ENCODE data around the gene SMC6. TPM values are rescaled to one million over a fixed set of nuclear protein-coding genes. Genes with fewer than 3 reads are reported as not detected.

Gene SMC6
- total RNA-seq, 1 donor from 2014 or later: 26.8 TPM

DNA sequence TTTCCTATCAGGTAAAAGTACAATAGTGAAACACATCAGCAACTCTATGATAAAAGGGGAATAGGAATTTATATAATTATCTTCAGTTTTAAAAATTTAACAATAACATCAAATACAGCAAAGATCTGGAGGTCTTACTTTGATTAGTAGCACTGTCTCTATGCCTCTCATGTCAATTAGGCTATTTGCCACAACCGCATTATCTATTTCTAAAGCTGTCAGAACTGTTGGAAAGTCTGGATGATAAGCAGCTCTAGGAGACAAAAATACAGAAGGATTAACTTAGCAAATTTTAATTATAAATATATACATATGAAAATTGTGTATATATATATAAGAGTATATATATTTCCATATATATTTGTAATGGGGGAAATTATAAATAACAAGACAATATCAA, 45.1 kb downstream of the SMC6 start:
- H3K27me3 Mint-ChIP-seq: no peaks in the 10 kb centered on the region
- H3K36me3 Mint-ChIP-seq (ENCODE audit: insufficient read depth): peaks cover 16% of the 10 kb centered on the region
- no peaks in the 10 kb centered on the region for H3K4me1 Mint-ChIP-seq (ENCODE audit: low read depth)
- TF ChIP-seq, protein P1, sequence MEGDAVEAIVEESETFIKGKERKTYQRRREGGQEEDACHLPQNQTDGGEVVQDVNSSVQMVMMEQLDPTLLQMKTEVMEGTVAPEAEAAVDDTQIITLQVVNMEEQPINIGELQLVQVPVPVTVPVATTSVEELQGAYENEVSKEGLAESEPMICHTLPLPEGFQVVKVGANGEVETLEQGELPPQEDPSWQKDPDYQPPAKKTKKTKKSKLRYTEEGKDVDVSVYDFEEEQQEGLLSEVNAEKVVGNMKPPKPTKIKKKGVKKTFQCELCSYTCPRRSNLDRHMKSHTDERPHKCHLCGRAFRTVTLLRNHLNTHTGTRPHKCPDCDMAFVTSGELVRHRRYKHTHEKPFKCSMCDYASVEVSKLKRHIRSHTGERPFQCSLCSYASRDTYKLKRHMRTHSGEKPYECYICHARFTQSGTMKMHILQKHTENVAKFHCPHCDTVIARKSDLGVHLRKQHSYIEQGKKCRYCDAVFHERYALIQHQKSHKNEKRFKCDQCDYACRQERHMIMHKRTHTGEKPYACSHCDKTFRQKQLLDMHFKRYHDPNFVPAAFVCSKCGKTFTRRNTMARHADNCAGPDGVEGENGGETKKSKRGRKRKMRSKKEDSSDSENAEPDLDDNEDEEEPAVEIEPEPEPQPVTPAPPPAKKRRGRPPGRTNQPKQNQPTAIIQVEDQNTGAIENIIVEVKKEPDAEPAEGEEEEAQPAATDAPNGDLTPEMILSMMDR (IDR thresholded peaks at IDR 0.05; ENCODE audit: unreplicated experiment): no peak
- H3K27ac Mint-ChIP-seq: no peak overlapping the region
- H3K4me3 Mint-ChIP-seq (ENCODE audit: low read depth): no peak overlapping the region
- H3K9me3 Mint-ChIP-seq (ENCODE audit: low read depth): no peaks in the 10 kb centered on the region
- no peak for DNase-seq (ENCODE audit: low spot score, unreplicated experiment)

DNA sequence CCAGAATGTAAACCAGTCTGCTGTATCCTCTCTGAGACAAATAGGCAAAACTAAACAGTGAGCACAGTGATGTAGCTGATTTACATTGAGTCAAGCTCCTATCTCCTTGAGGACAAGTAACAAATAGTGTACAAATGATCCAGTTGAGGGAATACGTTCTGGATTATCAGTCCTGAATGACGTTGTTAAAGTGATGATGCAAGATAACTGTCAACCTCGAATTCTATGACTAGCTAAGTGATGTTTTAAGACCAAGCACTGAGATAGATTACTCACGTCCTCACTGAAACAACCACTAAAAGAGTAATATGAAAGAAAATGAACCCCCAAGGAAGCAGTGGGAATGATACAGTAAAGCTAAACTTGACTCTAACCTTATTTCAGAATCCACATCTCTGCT, 46.8 kb downstream of the SMC6 start:
- TF ChIP-seq, protein P1 (IDR thresholded peaks at IDR 0.05; ENCODE audit: unreplicated experiment): no peak
- peaks cover 10% of the 10 kb centered on the region for H3K36me3 Mint-ChIP-seq (ENCODE audit: insufficient read depth)
- no peaks in the 10 kb centered on the region for H3K4me1 Mint-ChIP-seq (ENCODE audit: low read depth)
- H3K27ac Mint-ChIP-seq: no peak overlapping the region
- H3K4me3 Mint-ChIP-seq (ENCODE audit: low read depth): no peak overlapping the region
- H3K9me3 Mint-ChIP-seq (ENCODE audit: low read depth): no peaks in the 10 kb centered on the region
- H3K27me3 Mint-ChIP-seq: no peaks in the 10 kb centered on the region
- DNase-seq (ENCODE audit: low spot score, unreplicated experiment): no peak

DNA sequence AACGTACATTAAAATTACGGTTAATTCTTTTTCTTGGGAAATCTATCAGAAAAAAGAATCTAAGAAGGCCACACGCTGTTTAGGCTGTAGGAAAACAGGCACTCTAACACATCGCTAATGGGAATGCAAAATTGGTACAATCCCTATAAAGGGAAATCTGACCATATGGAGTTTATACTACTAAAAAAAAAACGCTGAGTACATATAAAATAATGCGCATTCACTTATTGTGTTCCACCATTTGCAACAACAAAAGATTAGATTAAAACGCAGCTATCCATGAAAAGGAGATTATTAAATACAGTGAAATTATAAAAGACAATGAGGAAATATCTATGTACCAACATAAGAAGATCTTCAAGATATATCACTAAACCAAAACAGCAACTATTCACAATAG, 62.8 kb downstream of the SMC6 start:
- Mint-ChIP-seq H3K9me3 (ENCODE audit: low read depth) (no peaks in the 10 kb centered on the region), H3K36me3 (ENCODE audit: insufficient read depth) (peaks cover 34% of the 10 kb centered on the region), H3K27me3 (no peaks in the 10 kb centered on the region), H3K27ac (no peak overlapping the region), H3K4me3 (ENCODE audit: low read depth) (no peak overlapping the region), H3K4me1 (ENCODE audit: low read depth) (no peaks in the 10 kb centered on the region)
- TF ChIP-seq, protein P1 (IDR thresholded peaks at IDR 0.05; ENCODE audit: unreplicated experiment): no peak
- DNase-seq (ENCODE audit: low spot score, unreplicated experiment): no peak

DNA sequence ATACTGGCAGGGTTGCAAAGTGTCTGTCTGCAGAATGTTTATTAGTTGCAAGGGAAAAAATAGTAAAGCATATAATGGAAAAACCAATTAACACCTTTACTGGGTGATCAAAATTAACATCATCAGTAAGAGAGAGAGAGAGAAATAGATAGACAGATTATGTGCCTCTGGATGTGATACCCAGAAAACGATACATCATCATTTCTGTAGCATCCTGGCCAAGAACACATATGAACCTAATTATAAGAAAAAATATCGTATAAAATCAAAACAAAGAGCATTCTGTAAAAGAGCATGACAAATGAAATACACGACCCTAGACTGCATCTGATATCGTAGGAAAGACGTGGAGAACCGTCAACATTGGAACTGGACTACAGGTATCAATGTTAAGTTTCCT, 64.6 kb downstream of the SMC6 start:
- DNase-seq (ENCODE audit: low spot score, unreplicated experiment): no peak
- H3K27me3 Mint-ChIP-seq: no peaks in the 10 kb centered on the region
- H3K36me3 Mint-ChIP-seq (ENCODE audit: insufficient read depth): peaks cover 30% of the 10 kb centered on the region
- H3K9me3 Mint-ChIP-seq (ENCODE audit: low read depth): no peaks in the 10 kb centered on the region
- TF ChIP-seq, protein P1 (IDR thresholded peaks at IDR 0.05; ENCODE audit: unreplicated experiment): no peak
- H3K4me3 Mint-ChIP-seq (ENCODE audit: low read depth): no peak overlapping the region
- no peaks in the 10 kb centered on the region for H3K4me1 Mint-ChIP-seq (ENCODE audit: low read depth)
- H3K27ac Mint-ChIP-seq: no peak overlapping the region

DNA sequence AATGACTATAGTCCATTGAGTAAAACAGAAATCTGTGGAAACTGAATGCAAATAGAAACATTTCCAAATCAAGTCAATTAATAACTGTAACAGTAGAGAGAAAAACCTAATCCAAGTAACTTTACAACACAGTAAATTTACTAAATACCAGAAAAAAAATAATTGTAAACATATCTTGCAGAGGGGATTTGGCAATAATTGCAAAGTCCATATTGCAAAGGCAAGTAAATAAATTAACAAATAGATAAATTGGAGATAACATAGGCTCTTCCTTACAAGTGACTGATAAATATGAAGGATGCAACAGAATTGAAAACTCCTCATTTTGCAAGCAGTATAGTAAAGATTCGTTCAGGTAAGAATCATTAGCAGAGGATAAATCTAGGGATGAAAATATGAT, 65.0 kb downstream of the SMC6 start:
- Mint-ChIP-seq H3K27ac (no peak overlapping the region), H3K36me3 (ENCODE audit: insufficient read depth) (peaks cover 26% of the 10 kb centered on the region), H3K4me1 (ENCODE audit: low read depth) (no peaks in the 10 kb centered on the region), H3K9me3 (ENCODE audit: low read depth) (no peaks in the 10 kb centered on the region), H3K4me3 (ENCODE audit: low read depth) (no peak overlapping the region), H3K27me3 (no peaks in the 10 kb centered on the region)
- TF ChIP-seq, protein P1 (IDR thresholded peaks at IDR 0.05; ENCODE audit: unreplicated experiment): no peak
- no peak for DNase-seq (ENCODE audit: low spot score, unreplicated experiment)

Measured in progenitor cell of endocrine pancreas (in vitro differentiated cells).